A549 (cell line): ENCODE results near the gene HRK.

ENCODE experiments used
- POLR2A ChIP-seq: IDR thresholded peaks from 2 replicates; pipeline ENCODE4 v1.6.1; 2012; ENCODE audit warnings: mild to moderate bottlenecking, low read length
- TF ChIP-seq, protein P1 (sequence below): fragments of >200 bp; sonication (Bioruptor Twin); formaldehyde crosslinking; IDR thresholded peaks from 3 replicates; pipeline ENCODE4 v1.5.1; 2016

DNA sequence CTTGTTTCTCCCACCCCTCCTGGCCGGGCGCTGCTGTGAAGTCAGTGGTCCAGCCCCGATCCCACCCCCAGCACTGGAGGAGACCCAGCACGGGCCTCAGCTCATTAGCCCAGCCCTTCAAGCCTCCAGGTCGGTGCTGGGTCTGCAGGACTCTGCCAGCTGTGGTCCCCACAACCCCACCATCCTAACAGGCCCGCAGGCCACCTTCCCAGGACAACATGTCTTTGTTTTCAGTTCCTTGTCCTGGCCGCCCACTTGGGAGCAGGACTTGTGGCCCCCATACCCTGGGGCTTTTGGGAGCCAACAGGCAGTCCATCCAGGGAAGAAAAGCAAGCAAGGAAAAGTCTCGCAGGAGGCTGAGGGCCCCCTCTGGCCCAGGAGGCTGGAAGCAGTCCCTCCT is 60.0 kb downstream of the HRK start:
- TF ChIP-seq, protein P1, sequence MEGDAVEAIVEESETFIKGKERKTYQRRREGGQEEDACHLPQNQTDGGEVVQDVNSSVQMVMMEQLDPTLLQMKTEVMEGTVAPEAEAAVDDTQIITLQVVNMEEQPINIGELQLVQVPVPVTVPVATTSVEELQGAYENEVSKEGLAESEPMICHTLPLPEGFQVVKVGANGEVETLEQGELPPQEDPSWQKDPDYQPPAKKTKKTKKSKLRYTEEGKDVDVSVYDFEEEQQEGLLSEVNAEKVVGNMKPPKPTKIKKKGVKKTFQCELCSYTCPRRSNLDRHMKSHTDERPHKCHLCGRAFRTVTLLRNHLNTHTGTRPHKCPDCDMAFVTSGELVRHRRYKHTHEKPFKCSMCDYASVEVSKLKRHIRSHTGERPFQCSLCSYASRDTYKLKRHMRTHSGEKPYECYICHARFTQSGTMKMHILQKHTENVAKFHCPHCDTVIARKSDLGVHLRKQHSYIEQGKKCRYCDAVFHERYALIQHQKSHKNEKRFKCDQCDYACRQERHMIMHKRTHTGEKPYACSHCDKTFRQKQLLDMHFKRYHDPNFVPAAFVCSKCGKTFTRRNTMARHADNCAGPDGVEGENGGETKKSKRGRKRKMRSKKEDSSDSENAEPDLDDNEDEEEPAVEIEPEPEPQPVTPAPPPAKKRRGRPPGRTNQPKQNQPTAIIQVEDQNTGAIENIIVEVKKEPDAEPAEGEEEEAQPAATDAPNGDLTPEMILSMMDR = no peak
- no peak for TF ChIP-seq POLR2A
